Spleen (tissue), 11 donors: Measurements from ENCODE around the gene ADAMTS12. TPM values are rescaled to one million over a fixed set of nuclear protein-coding genes. Genes with fewer than 3 reads are reported as not detected.

Experiments
- DNase-seq: peaks from one replicate; pipeline ENCODE4 v3.0.0-alpha.2; 2020
- H3K27ac ChIP-seq, 8 donors: fragments of 200-600 bp; sonication (generic) in 7 of 8; 1 replicate in 4 of 8; 2 replicates in 4 of 8; pipeline versions ENCODE4 v1.5.0 to v1.8.0; 2016 to 2021; ENCODE audit warnings: inconsistent platforms in 4 of 8, mild to moderate bottlenecking in 4 of 8, moderate library complexity in 1 of 8
- H3K27me3 ChIP-seq, 7 donors: fragments of 200-600 bp; sonication (generic) in 6 of 7; replicated peaks in 1 of 7; 1 replicate in 4 of 7; 2 replicates in 3 of 7; pipeline versions ENCODE4 v1.5.0 to v1.8.0; 2016 to 2021; ENCODE audit warnings: inconsistent platforms in 3 of 7, mild to moderate bottlenecking in 1 of 7
- H3K36me3 ChIP-seq, 6 donors: fragments of 200-600 bp; sonication (generic) in 5 of 6; 1 replicate in 4 of 6; 2 replicates in 2 of 6; pipeline versions ENCODE4 v1.5.0 to v1.8.0; 2016 to 2021; ENCODE audit warnings: inconsistent platforms in 2 of 6
- H3K4me1 ChIP-seq, 6 donors: fragments of 200-600 bp; sonication (generic) in 5 of 6; 1 replicate in 3 of 6; 2 replicates in 3 of 6; pipeline versions ENCODE4 v1.5.0 to v1.8.0; 2016 to 2021; ENCODE audit warnings: inconsistent platforms in 3 of 6
- H3K4me3 ChIP-seq, 8 donors: fragments of 200-600 bp; sonication (generic) in 7 of 8; 1 replicate in 4 of 8; 2 replicates in 4 of 8; pipeline versions ENCODE4 v1.5.0 to v1.8.0; 2016 to 2021; ENCODE audit warnings: inconsistent platforms in 4 of 8, mild to moderate bottlenecking in 4 of 8, moderate library complexity in 2 of 8
- H3K9me3 ChIP-seq, 8 donors: fragments of 200-600 bp; sonication (generic) in 7 of 8; 1 replicate in 4 of 8; 2 replicates in 4 of 8; pipeline versions ENCODE4 v1.5.0 to v1.8.0; 2016 to 2021; ENCODE audit warnings: inconsistent platforms in 4 of 8
- CTCF ChIP-seq, 11 experiments: fragments of 200-600 bp in 7 of 11; fragments of 450-650 bp in 4 of 11; sonication (generic) in 4 of 11; IDR thresholded peaks in 8 of 11; conservative IDR thresholded peaks in 3 of 11; 1 replicate in 7 of 11; 2 replicates in 4 of 11; pipeline versions ENCODE4 v1.4.0 to v1.8.0; 2016 to 2021; ENCODE audit warnings: antibody characterized with exemption in 11 of 11, inconsistent platforms in 4 of 11, mild to moderate bottlenecking in 1 of 11
- POLR2A ChIP-seq, 3 donors: fragments of 450-650 bp; IDR thresholded peaks; one replicate each; pipeline ENCODE4 v1.5.1; 2017; ENCODE audit warnings: antibody characterized with exemption in 3 of 3, mild to moderate bottlenecking in 1 of 3
- POLR2AphosphoS5 ChIP-seq, 3 donors: sonication (generic); formaldehyde crosslinking; IDR thresholded peaks; one replicate each; pipeline ENCODE4 v1.5.1; 2017; ENCODE audit warnings: antibody characterized with exemption in 3 of 3
- WGBS, 5 donors: extraction: QIAGEN DNeasy Blood & Tissue Kit in 3 of 5; methylation state at CpG; one replicate each; pipeline versions ENCODE4 v1.1.5 to v1.1.7; 2013 to 2018; 5-methylcytosine and 5-hydroxymethylcytosine counted together
- intact Hi-C: fragments of 100-400 bp; cut with DNase I; formaldehyde crosslinking; loops from one replicate; pipeline ENCODE4 v1.15.0; 2023; ENCODE audit warnings: low total_unique reads
- polyA plus RNA-seq, 3 donors: library from polyadenylated mRNA; stranded (reverse); fragments of 200-250 nt; gene quantifications; one replicate each; pipeline ENCODE4 v1.2.1, GENCODE V29; 2013
- total RNA-seq, 7 donors: library from RNA; depleted of rRNA in 3 of 7; stranded (reverse); fragments of >200 nt in 3 of 7; fragmentation: NEBNext Ultra II Directional in 4 of 7; extraction: Animal tissue kit (Norgen Biotek cat#: 25700) in 4 of 7; gene quantifications; one replicate each; pipeline versions ENCODE4 v1.1.0 to v1.2.1, GENCODE V29; 2016 to 2021
- donor health status: healthy with polysubstance abuse.
- donor health status: DM: no; HTN: no; CAD: no; lungs with moderate emphysema.
- donor health status: DM: no; HTN: no; CAD: no.
- donor health status: Bipolar disorder and iron deficiency.
- donor health status: healthy.
- donor health status: DM: no; HTN: no; CAD: no.
- donor health status: DM: yes; HTN: yes; CAD: no.

The ADAMTS12 gene
- total and polyA plus RNA-seq, 10 donors = 0.07 to 4.3 (median 1.4) TPM

GRCh38 chr5:33756491-33756890 lies 135.3 kb downstream of the ADAMTS12 start:
- H3K4me1 ChIP-seq = no peaks in the 10 kb centered on the region
- TF ChIP-seq CTCF (IDR thresholded peaks at IDR 0.05 in 8 of 11, conservative IDR thresholded peaks at IDR 0.05 in 3 of 11) (no peak), POLR2AphosphoS5 (IDR thresholded peaks at IDR 0.05) (no peak), POLR2A (IDR thresholded peaks at IDR 0.05) (no peak)
- no peak for DNase-seq
- intact Hi-C loops = no loop called here
- no peaks in the 10 kb centered on the region for H3K27me3 ChIP-seq
- WGBS, 5 donors = 70 to 86% (median 77%) methylated on average over 2 of the region's 2 CpGs
- H3K9me3 ChIP-seq = no peaks in the 10 kb centered on the region
- no peak overlapping the region for H3K4me3 ChIP-seq
- no peaks in the 10 kb centered on the region for H3K36me3 ChIP-seq
- no peak overlapping the region for H3K27ac ChIP-seq

GRCh38 chr5:33755231-33755630 lies 136.6 kb downstream of the ADAMTS12 start:
- no peaks in the 10 kb centered on the region for H3K27me3 ChIP-seq
- no peaks in the 10 kb centered on the region for H3K36me3 ChIP-seq
- H3K9me3 ChIP-seq = no peaks in the 10 kb centered on the region
- intact Hi-C loops = no loop called here
- WGBS, 5 donors = 58 to 79% (median 77%) methylated on average over 1 of the region's 1 CpG
- DNase-seq = no peak
- no peaks in the 10 kb centered on the region for H3K4me1 ChIP-seq
- TF ChIP-seq POLR2AphosphoS5 (IDR thresholded peaks at IDR 0.05) (no peak), POLR2A (IDR thresholded peaks at IDR 0.05) (no peak), CTCF (IDR thresholded peaks at IDR 0.05 in 8 of 11, conservative IDR thresholded peaks at IDR 0.05 in 3 of 11) (no peak)
- H3K27ac ChIP-seq = no peak overlapping the region
- H3K4me3 ChIP-seq = no peak overlapping the region

- H3K4me1 ChIP-seq = no peaks in the 10 kb centered on the region
- WGBS, 5 donors = 67 to 86% (median 81%) methylated on average over 4 of the region's 4 CpGs
- intact Hi-C loops = no loop called here
- H3K4me3 ChIP-seq = no peak overlapping the region
- TF ChIP-seq CTCF (IDR thresholded peaks at IDR 0.05 in 8 of 11, conservative IDR thresholded peaks at IDR 0.05 in 3 of 11) (no peak), POLR2AphosphoS5 (IDR thresholded peaks at IDR 0.05) (no peak), POLR2A (IDR thresholded peaks at IDR 0.05) (no peak)
- H3K27ac ChIP-seq = no peak overlapping the region
- no peaks in the 10 kb centered on the region for H3K27me3 ChIP-seq
- no peaks in the 10 kb centered on the region for H3K9me3 ChIP-seq
- H3K36me3 ChIP-seq = no peaks in the 10 kb centered on the region
- no peak for DNase-seq
Observed at GRCh38 chr5:33753704-33754103, 138.1 kb downstream of the ADAMTS12 start.

GRCh38 chr5:33748754-33749153 lies 143.0 kb downstream of the ADAMTS12 start:
- H3K36me3 ChIP-seq = no peaks in the 10 kb centered on the region

More at GRCh38 chr5:33748754-33749153, 143.0 kb downstream of the ADAMTS12 start:
- no peaks in the 10 kb centered on the region for H3K27me3 ChIP-seq
- no peak for TF ChIP-seq CTCF (IDR thresholded peaks at IDR 0.05 in 8 of 11, conservative IDR thresholded peaks at IDR 0.05 in 3 of 11)
- no peak for TF ChIP-seq POLR2AphosphoS5 (IDR thresholded peaks at IDR 0.05)
- no peak for TF ChIP-seq POLR2A (IDR thresholded peaks at IDR 0.05)
- H3K27ac ChIP-seq = no peak overlapping the region
- DNase-seq = no peak
- no peaks in the 10 kb centered on the region for H3K4me1 ChIP-seq
- H3K4me3 ChIP-seq = no peak overlapping the region
- H3K9me3 ChIP-seq = no peaks in the 10 kb centered on the region
- intact Hi-C loops = no loop called here
- WGBS, 5 donors = 75 to 96% (median 89%) methylated on average over 1 of the region's 1 CpG
